Lower leg skin (tissue), 4 donors: ENCODE measurements around the gene SMU1. TPM values are rescaled to one million over a fixed set of nuclear protein-coding genes. Genes with fewer than 3 reads are reported as not detected.

Experiments
- DNase-seq, 2 donors: peaks; one replicate each; pipeline ENCODE4 v3.0.0-alpha.2; 2019; ENCODE audit warnings: low spot score in 2 of 2
- H3K4me3 ChIP-seq: fragments of 200-600 bp; sonication (generic); 2 replicates; pipeline ENCODE4 v1.5.1; 2017; ENCODE audit warnings: mild to moderate bottlenecking, low read depth; ENCODE audit not compliant: poor library complexity, severe bottlenecking
- POLR2A ChIP-seq, 2 donors: fragments of 450-650 bp; IDR thresholded peaks; one replicate each; pipeline ENCODE4 v1.6.1; 2016 to 2017; ENCODE audit warnings: antibody characterized with exemption in 2 of 2, mild to moderate bottlenecking in 1 of 2, moderate library complexity in 1 of 2
- WGBS, 2 donors: methylation state at CpG; one replicate each; pipeline ENCODE4 v1.1.5; 2018; 5-methylcytosine and 5-hydroxymethylcytosine counted together
- intact Hi-C: fragments of 100-400 bp; cut with DNase I; formaldehyde crosslinking; loops from one replicate; pipeline ENCODE4 v1.15.0; 2023; ENCODE audit warnings: low total_unique reads
- total RNA-seq, 4 donors: library from RNA; depleted of rRNA; stranded (reverse); fragments of >200 nt; gene quantifications; one replicate each; pipeline ENCODE4 v1.1.0, GENCODE V29; 2016
- TF ChIP-seq, protein P1 (sequence below), 3 donors: fragments of 450-650 bp; IDR thresholded peaks; one replicate each; pipeline ENCODE4 v1.5.1; 2016; ENCODE audit warnings: antibody characterized with exemption in 3 of 3, mild to moderate bottlenecking in 3 of 3, moderate library complexity in 2 of 3

SMU1 gene
- total RNA-seq, 4 donors from 2014 or later: 14.7 to 17.5 (median 15.7) TPM

DNA sequence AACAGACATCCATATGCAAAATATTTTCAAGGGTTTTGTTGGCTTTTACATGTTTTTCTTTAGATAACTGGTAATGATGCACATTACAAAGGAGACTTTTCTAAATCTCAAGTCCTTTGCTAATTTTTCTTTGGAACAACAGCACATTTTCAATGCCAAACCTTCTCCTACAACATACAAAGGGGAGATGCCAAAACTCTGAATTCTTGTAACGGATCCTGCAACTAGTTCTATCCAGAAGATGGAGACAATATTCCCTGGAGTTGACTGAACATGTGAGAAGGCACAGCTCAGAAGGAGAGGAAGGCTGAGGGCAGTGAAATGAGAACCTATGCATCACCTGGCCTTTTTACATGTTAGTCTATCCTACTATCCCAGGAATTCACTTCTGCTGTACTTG is 30.4 kb downstream of the SMU1 start:
- intact Hi-C loops: no loop called here

DNA sequence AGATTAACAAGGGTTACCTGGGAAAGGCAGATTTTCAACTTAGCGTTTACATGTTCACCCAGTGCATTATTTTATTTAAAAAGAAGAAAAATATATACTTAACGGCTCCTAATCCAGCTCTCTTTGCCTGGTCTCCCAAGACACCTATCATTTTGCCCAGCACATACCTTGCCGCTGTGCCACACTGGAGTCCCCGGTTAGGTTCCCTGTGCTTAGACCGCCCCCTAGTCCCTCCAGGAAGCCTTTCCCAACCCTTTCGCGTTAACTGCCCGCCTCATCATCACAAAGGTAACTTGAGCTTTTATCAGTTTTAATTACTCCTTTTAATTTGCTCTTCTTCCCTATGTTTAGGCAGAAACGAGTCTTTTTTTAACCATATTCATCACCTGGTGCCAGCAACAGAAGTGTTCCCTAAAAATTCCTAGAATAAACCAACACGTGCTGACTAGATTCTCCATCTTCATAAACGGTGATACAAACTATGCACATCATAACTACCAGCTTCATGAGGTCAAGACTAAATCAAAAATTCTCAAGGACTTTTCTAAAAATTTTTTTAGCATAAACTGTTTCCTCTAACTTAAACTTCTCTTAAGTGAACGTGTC is 31.7 kb downstream of the SMU1 start:
- WGBS, 2 donors: 33 to 35% methylated on average over 12 of the region's 12 CpGs
- DNase-seq: no peak
- intact Hi-C loops: no loop called here
- H3K4me3 ChIP-seq: no peak overlapping the region
- TF ChIP-seq, protein P1, sequence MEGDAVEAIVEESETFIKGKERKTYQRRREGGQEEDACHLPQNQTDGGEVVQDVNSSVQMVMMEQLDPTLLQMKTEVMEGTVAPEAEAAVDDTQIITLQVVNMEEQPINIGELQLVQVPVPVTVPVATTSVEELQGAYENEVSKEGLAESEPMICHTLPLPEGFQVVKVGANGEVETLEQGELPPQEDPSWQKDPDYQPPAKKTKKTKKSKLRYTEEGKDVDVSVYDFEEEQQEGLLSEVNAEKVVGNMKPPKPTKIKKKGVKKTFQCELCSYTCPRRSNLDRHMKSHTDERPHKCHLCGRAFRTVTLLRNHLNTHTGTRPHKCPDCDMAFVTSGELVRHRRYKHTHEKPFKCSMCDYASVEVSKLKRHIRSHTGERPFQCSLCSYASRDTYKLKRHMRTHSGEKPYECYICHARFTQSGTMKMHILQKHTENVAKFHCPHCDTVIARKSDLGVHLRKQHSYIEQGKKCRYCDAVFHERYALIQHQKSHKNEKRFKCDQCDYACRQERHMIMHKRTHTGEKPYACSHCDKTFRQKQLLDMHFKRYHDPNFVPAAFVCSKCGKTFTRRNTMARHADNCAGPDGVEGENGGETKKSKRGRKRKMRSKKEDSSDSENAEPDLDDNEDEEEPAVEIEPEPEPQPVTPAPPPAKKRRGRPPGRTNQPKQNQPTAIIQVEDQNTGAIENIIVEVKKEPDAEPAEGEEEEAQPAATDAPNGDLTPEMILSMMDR (IDR thresholded peaks at IDR 0.05): no peak
- no peak for TF ChIP-seq POLR2A (IDR thresholded peaks at IDR 0.05)

More for the DNA sequence above, 30.4 kb downstream of the SMU1 start:
- 64 to 68% methylated on average over 1 of the region's 1 CpG for whole genome bisulfite sequencing, 2 donors
- no peak for DNase-seq
- H3K4me3 ChIP-seq: no peak overlapping the region
- TF ChIP-seq POLR2A (IDR thresholded peaks at IDR 0.05): no peak
- TF ChIP-seq, protein P1 (IDR thresholded peaks at IDR 0.05): no peak

DNA sequence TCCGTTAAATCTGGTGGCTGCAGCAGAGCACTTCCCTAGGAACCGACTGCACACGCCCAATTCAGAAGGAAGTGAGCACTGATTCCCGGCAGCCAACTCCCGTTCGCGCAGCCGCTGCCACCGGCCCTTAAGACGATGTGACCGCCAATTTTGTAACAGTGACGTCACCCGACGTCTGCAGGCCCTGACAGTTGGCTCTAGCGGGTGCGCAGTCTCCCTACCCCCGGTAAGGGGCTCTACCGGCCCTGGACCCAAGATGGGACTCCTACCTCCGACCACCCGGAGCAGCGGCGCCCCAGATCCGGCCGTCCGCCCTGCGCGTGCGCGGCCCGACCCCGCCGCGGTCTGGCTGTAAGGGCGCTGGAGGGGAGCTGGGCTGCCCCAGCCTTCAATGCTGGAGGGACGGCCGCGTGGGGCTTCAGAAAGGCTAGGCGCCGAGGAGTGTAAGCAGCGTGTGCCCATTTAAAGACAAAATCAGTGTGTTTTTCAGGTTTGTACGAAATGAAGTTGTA is 32.3 kb downstream of the SMU1 start:
- peak overlapping the region; percentile 44 for H3K4me3 ChIP-seq
- WGBS, 2 donors: 1 to 10% methylated on average over 15 to 38 of the region's 41 CpGs
- intact Hi-C loops: no loop called here
- TF ChIP-seq, protein P1 (IDR thresholded peaks at IDR 0.05): no peak
- peak; percentile 87 to 96 for DNase-seq

DNA sequence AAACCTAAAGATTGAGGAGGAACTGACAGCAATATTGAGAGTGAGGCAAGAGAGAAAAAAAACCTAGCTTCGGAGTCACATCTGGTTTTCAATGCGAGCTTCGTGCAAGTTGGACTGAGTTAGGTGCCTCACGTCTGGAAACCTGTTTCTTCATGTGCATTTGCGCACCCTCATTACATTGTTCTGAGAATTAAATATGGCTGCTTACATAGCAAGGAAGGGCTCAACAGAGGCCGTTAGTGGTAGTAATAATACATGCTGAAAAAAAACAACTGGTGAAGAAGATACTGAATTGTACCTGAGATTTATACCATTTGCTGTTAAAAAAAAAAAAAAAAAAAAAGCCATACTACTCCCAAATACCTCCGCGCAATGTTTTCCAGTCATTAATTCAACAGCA is 32.8 kb downstream of the SMU1 start:
- no peak for DNase-seq
- WGBS, 2 donors: 24 to 30% methylated on average over 8 of the region's 8 CpGs
- no peak overlapping the region for H3K4me3 ChIP-seq
- TF ChIP-seq, protein P1 (IDR thresholded peaks at IDR 0.05): no peak
- TF ChIP-seq POLR2A (IDR thresholded peaks at IDR 0.05): no peak
- intact Hi-C loops: no loop called here

- TF ChIP-seq POLR2A (IDR thresholded peaks at IDR 0.05): no peak
- TF ChIP-seq, protein P1 (IDR thresholded peaks at IDR 0.05): no peak
- no peak for DNase-seq
- no peak overlapping the region for H3K4me3 ChIP-seq
- WGBS, 2 donors: 57 to 72% methylated on average over 8 of the region's 8 CpGs
- intact Hi-C loops: no loop called here
Measured at GRCh38 chr9:33042473-33042872, 34.0 kb downstream of the SMU1 start.
